H1 (cell line): ENCODE results near the gene CTSH.
A peak's percentile ranks its signal among the peaks of the same experiment; 100 is the strongest.
"Not testable (repeated sequence)": the region's sequence is repeated elsewhere in the genome, so short reads cannot be mapped to it uniquely, and the experiment has no call there.

Source experiments
- CHD1 ChIP-seq: IDR thresholded peaks from 2 replicates; pipeline ENCODE4 v1.6.1; 2012; ENCODE audit warnings: low read depth, low read length, improper control_type of control experiment
- EP300 ChIP-seq, 2 experiments: IDR thresholded peaks; 1 replicate in 1 of 2; 2 replicates in 1 of 2; pipeline ENCODE4 v1.6.1; 2011 to 2012; ENCODE audit warnings: low read depth in 2 of 2, low read length in 2 of 2, mild to moderate bottlenecking in 2 of 2, borderline replicate concordance in 1 of 2, inconsistent platforms in 1 of 2, moderate library complexity in 1 of 2
- EZH2 ChIP-seq: fragments of 200-600 bp; sonication (generic); IDR thresholded peaks from 2 replicates; pipeline ENCODE4 v1.7.1; 2012; ENCODE audit warnings: low read depth, mild to moderate bottlenecking, moderate library complexity, low read length, inconsistent platforms; ENCODE audit not compliant: severe bottlenecking
- GABPA ChIP-seq: IDR thresholded peaks from 2 replicates; pipeline ENCODE4 v1.6.1; 2011; ENCODE audit warnings: mild to moderate bottlenecking, low read length, moderate library complexity, borderline replicate concordance; ENCODE audit not compliant: insufficient read depth
- POLR2A ChIP-seq, 2 experiments: IDR thresholded peaks; 1 replicate in 1 of 2; 2 replicates in 1 of 2; pipeline ENCODE4 v1.6.1; 2011; ENCODE audit warnings: low read depth in 2 of 2, low read length in 2 of 2, mild to moderate bottlenecking in 2 of 2; ENCODE audit errors: control extremely low read depth in 1 of 2
- POLR2AphosphoS5 ChIP-seq: IDR thresholded peaks from 2 replicates; pipeline ENCODE4 v1.6.1; 2011; ENCODE audit warnings: low read depth, low read length
- RAD21 ChIP-seq, 2 experiments: IDR thresholded peaks in 1 of 2; conservative IDR thresholded peaks in 1 of 2; 2 replicates each; pipeline ENCODE4 v1.6.1; 2011; ENCODE audit warnings: low read depth in 2 of 2, low read length in 2 of 2, improper control_type of control experiment in 1 of 2, inconsistent platforms in 1 of 2, mild to moderate bottlenecking in 1 of 2, moderate library complexity in 1 of 2
- RXRA ChIP-seq: IDR thresholded peaks from 2 replicates; pipeline ENCODE4 v1.6.1; 2011; ENCODE audit warnings: low read depth, mild to moderate bottlenecking, low read length, moderate library complexity; ENCODE audit not compliant: insufficient read depth
- SIX5 ChIP-seq: IDR thresholded peaks from 2 replicates; pipeline ENCODE4 v1.6.1; 2011; ENCODE audit warnings: mild to moderate bottlenecking, low read depth, low read length
- TEAD4 ChIP-seq: IDR thresholded peaks from 2 replicates; pipeline ENCODE4 v1.6.1; 2012; ENCODE audit warnings: low read depth, low read length, inconsistent platforms, mixed read lengths
- TF ChIP-seq, protein P1 (sequence below), 3 experiments: IDR thresholded peaks; 1 replicate in 2 of 3; 2 replicates in 1 of 3; pipeline versions ENCODE4 v1.5.1 to v1.6.1; 2011; ENCODE audit warnings: low read length in 3 of 3, mild to moderate bottlenecking in 3 of 3, inconsistent platforms in 2 of 3, low read depth in 1 of 3, moderate library complexity in 1 of 3; ENCODE audit not compliant: insufficient read depth in 1 of 3; ENCODE audit errors: control extremely low read depth in 1 of 3

DNA sequence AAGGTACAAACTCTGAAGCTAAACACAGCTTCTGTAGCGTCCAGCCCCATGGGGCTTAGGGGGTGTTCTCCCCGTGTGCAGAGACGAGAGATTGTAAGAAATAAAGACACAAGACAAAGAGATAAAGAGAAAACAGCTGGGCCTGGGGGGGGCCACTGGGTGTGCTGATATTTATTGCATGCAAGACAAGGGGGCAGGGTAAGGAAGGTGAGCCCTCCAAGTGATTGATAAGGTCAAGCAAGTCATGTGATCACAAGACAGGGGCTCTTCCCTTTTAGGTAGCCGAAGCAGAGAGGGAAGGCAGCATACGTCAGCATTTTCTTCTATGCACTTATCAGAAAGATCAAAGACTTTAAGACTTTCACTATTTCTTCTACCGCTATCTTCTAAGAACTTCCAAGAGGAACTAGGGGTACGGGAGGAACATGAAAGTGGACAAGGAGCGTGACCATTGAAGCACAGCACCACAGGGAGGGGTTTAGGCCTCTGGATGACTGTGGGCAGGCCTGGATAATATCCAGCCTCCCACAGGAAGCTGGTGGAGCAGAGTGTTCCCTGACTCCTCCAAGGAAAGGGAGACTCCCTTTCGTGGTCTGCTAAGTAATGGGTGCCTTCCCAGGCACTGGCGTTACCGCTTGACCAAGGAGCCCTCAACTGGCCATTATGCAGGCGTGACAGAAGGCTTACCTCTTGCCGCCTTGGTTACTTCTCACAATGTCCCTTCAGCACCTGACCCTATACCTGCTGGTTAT, 42.4 kb downstream of the CTSH start:
- not testable (repeated sequence) for TF ChIP-seq RAD21 (IDR thresholded peaks at IDR 0.05 in 1 of 2, conservative IDR thresholded peaks at IDR 0.05 in 1 of 2; ENCODE audit: low read depth in 2 of 2, low read length in 2 of 2); RXRA; CHD1; EZH2; EP300 (IDR thresholded peaks at IDR 0.05; ENCODE audit: borderline replicate concordance in 1 of 2, low read depth in 2 of 2, low read length in 2 of 2); GABPA; TEAD4; SIX5
- TF ChIP-seq, protein P1, sequence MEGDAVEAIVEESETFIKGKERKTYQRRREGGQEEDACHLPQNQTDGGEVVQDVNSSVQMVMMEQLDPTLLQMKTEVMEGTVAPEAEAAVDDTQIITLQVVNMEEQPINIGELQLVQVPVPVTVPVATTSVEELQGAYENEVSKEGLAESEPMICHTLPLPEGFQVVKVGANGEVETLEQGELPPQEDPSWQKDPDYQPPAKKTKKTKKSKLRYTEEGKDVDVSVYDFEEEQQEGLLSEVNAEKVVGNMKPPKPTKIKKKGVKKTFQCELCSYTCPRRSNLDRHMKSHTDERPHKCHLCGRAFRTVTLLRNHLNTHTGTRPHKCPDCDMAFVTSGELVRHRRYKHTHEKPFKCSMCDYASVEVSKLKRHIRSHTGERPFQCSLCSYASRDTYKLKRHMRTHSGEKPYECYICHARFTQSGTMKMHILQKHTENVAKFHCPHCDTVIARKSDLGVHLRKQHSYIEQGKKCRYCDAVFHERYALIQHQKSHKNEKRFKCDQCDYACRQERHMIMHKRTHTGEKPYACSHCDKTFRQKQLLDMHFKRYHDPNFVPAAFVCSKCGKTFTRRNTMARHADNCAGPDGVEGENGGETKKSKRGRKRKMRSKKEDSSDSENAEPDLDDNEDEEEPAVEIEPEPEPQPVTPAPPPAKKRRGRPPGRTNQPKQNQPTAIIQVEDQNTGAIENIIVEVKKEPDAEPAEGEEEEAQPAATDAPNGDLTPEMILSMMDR (IDR thresholded peaks at IDR 0.05; ENCODE audit: control extremely low read depth in 1 of 3, insufficient read depth in 1 of 3, low read depth in 1 of 3, low read length in 3 of 3), result not testable (repeated sequence)
- peak; percentile 26 for TF ChIP-seq POLR2AphosphoS5
- peak in 1 of 2 experiments; percentile 31; a peak in 1 of 3 replicates for TF ChIP-seq POLR2A (IDR thresholded peaks at IDR 0.05; ENCODE audit: control extremely low read depth in 1 of 2, low read depth in 2 of 2, low read length in 2 of 2)
